T1000 (cell line): ENCODE data around the gene CUL5.

ENCODE experiments used
- DNase-seq: peaks from one replicate; lab custom pipeline; 2025; ENCODE audit warnings: mixed read lengths; lab: John Stamatoyannopoulos, UW

Gene CUL5

DNA sequence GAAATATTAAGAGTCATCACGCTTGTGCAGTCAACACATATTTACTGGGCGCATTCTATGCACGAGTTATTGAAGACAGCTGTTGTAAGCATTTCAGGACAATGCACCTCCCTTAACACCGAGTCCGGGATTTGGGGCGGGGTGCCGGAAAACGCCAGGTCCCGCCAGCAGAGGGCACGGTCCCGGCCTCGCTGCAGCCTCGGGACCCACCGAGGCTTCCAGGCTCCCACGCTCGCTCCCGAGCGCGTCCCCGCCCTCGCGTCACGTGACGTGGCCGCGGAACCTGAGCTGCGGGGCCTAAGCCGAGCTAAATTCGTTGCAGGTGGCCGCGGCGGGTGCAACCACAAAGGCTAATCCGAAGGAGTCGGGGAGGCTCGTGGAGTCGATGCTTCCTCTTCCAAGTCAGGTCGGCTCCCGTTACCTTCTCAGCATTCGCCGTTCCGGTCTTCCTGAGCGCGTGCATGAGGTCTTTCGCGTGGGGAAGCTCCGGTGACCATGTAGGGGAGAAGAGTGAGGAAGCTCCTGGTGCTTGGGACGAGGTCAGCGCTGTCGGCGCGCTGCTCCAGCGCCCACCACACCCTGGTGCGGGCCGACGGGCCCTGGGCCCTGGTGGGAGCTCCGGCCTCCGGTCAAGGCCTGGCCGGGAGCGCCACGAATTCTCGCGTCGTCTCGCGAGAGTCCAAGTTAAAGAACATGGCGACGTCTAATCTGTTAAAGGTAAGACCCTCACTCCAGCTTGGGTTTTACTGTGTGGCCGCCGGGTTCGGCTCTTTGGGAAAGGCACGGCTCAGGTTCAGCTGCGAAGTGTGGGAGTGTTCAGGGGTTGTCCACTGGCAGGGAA lies at the start of gene CUL5:
TSS of gene CUL5 (plus strand) at position 243 of the 841 bp plus-strand sequence. CDS start at position 694, 451 bp downstream.
- peak; percentile 80 for DNase-seq

GRCh38 chr11:107961480-107961879 lies 47.2 kb upstream of the CUL5 start:
- DNase-seq = no peak

GRCh38 chr11:107962181-107962580 lies 46.5 kb upstream of the CUL5 start:
- DNase-seq = no peak

- no peak for DNase-seq
These were observed 45.6 kb upstream of the CUL5 start for GRCh38 chr11:107963091-107963490.

DNA sequence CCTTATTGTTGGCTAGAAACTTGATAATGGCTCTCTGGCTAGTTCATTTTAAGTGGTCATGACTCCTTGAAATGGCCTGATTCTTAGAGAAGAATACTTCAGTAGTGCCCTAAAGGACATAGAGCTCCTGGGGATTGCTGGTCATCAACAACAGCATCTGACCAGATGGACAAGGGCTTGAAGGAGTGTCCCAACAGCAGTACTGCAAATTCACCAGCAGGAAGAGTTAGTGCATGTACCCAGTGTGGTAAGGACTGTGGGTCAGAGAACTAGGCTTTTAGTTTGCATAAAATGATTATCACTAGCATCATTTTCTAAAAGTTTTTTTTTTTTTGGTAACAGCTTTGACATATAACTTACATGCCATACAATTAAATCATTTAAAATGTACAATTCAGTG lies 39.5 kb upstream of the CUL5 start:
- DNase-seq = no peak

- no peak for DNase-seq
These were observed 38.6 kb upstream of the CUL5 start for GRCh38 chr11:107970049-107970448.

DNA sequence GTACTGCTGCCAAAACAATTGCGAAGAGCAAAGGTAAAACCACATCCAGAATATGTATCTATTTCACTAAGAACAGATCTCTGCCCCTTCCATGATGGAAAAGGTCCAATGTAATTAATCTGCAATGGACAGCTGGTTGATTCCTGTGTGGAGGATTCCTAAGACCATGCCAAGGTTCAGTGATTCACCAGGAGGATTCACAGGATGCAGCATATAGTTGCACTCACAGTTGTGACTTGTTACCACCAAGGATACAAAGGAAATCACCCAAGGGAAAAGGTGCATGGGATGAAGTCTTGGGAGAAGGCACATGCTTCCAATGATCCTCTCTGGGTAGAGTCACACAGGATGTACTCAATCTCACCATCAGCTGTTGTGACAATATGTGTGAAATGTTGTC lies 35.1 kb upstream of the CUL5 start:
- no peak for DNase-seq

- DNase-seq = no peak
These were observed 20.1 kb upstream of the CUL5 start for GRCh38 chr11:107988397-107989158.

DNA sequence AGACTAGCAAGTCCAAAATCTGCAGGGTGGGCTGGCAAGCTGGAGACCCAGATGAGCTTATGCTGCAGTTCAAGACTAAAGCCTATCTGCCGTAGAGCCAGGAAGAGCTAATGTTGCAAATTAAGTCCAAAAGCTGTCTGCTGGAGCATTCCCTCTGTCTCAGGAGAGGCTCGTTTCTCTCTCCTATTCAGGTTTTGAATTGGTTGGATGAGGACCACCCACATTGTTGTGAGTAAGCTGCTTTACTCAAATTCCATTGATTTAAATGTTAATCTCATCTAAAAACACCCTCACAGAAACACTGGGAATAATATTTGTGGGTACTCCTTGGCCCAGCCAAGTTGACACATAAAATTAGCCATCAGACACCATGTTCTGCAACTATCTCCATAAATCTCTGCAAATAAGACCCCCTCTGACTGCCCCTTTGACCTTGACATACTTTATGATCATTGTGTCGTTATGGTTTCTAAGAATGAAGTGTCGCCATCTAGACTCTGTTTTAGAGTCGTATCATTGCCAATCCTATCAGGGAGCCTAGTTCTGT lies 16.8 kb upstream of the CUL5 start:
- DNase-seq = no peak

DNA sequence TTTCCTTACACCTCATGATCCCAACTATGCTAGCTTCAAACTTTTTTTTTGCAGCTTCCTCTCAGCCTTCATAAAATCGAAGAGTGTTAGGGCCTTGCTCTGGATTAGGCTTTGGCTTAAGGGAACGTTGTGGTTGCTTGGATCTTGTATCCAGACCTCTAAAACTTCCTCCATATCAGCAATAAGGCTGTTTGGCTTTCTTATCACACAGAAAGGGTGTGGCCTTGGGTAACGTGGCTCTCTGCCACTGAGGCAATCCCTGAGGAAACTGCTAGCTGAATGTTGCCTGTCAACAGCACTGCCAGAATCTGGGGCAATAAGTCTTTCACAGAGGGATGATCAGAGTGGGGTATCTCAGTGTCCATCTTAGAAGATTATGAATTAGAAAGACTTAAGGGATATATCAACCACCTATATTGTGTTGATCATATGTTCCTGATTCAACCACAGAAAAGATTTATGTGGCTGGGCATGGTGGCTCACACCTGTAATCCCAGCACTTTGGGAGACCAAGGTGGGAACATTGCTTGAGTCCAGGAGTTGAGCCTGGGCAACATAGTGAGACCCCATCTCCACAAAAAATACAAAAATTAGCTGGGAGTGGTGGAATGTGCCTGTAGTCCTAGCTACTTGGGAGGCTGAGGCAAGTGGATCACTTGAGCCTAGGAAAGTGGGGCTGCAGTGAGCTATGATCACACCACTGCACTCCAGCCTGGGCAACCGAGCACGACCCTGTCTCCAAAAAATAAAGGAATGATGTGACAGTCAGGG lies 12.5 kb upstream of the CUL5 start:
- no peak for DNase-seq

DNA sequence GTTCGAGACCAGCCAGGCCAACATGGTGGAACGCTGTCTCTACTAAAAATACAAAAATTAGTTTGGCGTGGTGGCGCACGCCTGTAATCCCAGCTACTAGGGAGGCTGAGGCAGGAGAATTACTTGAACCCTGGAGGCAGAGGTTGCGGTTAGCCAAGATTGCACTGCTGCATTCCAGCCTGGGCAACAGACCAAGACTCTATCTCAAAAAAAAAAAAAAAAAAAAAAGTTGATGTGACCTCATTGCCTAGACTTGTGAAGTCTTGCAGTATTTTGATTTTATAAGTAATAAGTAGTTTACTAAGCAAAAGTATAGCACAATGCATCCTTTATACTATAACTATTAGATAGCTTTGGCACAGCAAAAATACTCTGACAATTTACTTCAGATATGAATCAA lies 9.9 kb upstream of the CUL5 start:
- no peak for DNase-seq

DNA sequence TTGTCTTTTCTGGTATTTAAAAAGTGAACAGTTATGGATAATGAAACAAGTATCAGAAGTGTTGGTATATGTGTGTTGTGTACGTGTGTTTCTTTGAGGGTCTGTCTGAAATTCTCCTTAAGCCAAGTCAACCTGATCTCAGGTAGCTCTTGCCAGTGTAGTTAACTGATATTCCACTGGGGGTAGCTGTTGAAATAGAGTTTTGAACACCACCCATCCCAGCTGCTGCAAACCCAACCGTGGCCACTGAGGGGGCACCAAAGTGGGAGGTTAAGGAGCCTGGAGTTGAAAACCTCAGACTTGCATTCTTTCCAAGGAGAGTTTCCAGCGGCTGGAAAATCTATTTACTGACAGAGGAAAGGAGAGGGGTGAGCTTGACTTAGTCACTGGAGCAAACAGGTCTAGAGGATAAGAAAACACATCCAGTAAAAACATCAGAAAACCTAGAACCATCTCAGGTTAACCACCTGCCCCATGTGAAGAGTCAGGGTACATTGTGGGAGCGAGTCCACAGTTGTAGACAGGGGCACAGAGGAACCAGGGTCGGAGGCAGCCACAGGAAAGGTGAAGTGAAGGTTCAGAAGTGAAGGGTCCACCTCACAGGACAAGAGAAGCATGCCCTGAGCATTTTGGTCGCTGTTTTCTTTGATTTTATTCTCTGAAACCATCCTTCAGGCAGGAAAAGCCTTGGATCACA lies 8.8 kb upstream of the CUL5 start:
- no peak for DNase-seq

GRCh38 chr11:108002476-108002875 lies 6.2 kb upstream of the CUL5 start:
- no peak for DNase-seq

GRCh38 chr11:108003623-108004022 lies 5.1 kb upstream of the CUL5 start:
- DNase-seq = no peak

DNA sequence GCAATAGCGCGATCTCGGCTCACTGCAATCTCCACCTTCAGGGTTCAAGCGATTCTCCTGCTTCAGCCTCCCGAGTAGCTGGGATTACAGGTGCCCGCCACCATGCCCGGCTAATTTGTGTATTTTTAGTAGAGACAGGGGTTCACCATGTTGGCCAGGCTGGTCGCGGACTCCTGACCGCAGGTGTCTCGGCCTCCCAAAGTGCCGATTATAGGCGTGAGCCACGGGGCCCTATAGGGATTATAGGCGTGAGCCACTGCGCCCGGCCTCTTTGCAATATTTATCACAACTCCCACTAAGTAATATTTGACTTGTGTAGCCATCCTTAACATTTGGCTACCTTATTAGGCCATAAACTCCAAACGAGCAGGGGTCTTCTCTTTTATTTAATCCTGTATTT lies 879 bp upstream of the CUL5 start:
- no peak for DNase-seq

DNA sequence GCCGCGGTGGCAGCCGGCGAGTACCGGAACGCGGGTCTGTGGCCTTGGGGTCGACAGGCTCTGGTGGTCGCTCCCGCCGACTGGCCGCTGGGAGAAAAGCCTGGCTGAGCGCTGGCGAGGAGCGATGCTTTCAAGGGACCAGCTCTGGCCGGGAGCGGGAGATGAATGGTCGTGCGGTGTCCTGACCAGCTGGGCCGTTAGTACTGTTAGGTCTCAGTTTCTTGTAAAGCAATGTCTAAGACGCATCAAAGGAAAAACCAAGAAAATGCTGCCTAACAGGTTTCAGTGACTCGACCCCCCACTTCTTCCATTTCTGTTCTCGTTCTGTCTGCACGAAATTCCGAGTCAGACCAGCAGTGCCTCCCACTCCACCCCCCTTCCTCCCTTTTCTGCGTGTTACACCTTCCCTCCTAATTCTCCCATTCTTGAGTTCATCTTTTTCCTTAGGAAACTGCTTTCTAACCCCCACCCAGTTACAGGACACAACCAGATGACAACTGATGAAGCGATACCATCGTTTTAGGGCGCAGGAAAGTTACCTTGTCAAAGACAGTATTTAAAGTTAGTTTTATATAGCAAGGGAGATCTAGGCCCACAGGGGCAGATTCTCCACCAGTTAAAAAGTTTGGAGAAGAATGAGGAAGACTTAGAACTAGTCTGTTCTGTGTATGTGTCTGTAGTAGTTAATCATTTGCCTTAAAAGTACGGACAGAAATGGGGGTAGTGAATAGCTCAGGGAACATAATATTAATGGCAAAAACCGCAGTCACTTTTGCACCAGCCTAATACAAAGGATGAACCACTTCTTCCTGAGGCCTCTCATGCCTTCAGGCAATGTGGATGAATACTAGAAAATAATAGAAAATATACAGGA lies 1.0 kb downstream of the CUL5 start:
- no peak for DNase-seq

- no peak for DNase-seq
These were observed 3.5 kb downstream of the CUL5 start for GRCh38 chr11:108012139-108012725.

DNA sequence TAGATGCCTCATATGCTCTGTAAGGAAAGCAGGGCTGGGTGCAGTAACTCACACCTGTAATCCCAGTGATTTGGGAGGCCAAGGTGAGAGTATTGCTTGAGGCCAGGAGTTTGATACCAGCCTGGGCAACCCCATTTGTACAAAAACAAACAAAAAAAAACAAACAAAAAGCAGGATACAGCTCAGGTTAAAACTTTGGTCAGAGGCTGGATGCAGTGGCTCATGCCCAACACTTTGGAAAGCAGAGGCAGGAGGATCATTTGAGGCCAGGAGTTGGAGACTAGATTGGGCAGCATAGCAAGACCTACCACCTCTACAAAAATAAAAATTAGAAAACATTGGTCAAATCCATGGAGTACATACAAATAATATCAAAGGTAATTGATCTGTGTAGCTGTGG lies 7.9 kb downstream of the CUL5 start:
- no peak for DNase-seq

GRCh38 chr11:108018708-108019107 lies 10.0 kb downstream of the CUL5 start:
- DNase-seq = no peak

DNA sequence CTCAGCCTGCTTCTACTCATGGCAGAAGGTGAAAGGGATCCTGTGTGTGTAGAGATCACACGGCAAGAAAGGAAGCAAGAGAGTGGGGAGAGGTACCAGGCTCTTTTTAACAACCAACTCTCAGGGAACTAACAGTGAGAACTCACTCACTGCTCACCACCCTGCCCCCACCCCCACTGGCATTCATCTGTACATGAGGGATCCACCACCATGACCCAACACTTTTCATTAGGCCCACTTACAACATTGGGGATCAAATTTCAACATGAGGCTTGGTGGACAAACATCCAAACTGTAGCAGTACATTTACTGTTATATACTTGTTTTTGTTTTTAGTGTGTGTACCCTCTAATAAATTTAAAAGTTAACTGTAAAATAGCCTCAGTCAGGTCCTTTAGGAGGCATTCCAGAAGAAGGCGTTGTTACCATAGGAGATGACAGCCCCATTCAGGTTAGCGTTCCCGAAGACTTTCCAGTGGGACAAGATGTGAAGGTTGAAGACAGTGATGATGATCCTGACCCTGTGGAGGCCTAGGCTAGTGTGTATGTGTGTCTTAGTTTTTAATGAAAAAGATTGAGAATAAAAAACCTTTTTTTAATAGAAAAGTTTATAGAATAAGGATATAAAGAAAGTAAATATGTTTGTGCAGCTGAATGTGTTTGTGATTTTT lies 11.3 kb downstream of the CUL5 start:
- no peak for DNase-seq
